Fibroblast of lung (primary cell): Measurements from ENCODE around the gene USP5.

Source experiments
- EZH2 ChIP-seq: IDR thresholded peaks from 2 replicates; pipeline ENCODE4 v1.5.1; 2012; ENCODE audit warnings: low read length, control low read depth, mild to moderate bottlenecking; ENCODE audit errors: missing control alignments
- TF ChIP-seq, protein P1 (sequence below), 2 donors: IDR thresholded peaks in 1 of 2; conservative IDR thresholded peaks in 1 of 2; 1 replicate in 1 of 2; 2 replicates in 1 of 2; pipeline ENCODE4 v1.5.1; 2011 to 2012; ENCODE audit warnings: low read length in 2 of 2, control low read depth in 1 of 2, inconsistent platforms in 1 of 2, low read depth in 1 of 2, mild to moderate bottlenecking in 1 of 2

DNA sequence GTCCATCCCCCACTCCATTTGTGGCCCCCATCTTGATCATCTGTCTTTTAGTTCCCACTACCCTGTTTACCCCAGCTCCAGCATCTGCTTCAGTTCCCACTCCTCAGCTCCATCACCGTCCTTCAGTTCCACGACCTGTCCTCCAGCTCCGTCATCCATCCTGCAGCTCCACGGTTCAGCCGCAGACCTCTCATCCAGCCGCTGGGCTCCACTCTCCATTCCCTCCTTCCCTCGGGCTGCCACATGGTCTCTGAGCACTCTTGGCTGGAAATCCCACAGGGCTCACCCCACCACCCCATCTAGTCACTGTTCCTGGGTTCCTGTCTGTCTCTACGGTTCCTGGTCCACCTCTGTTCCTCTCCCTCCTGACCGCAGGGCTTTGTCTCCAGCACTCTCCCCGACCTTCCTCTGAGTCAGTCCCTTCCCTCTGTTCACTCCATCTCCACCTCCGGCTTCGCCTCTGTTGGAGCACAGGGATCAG is 27.0 kb upstream of the USP5 start:
- TF ChIP-seq, protein P1, sequence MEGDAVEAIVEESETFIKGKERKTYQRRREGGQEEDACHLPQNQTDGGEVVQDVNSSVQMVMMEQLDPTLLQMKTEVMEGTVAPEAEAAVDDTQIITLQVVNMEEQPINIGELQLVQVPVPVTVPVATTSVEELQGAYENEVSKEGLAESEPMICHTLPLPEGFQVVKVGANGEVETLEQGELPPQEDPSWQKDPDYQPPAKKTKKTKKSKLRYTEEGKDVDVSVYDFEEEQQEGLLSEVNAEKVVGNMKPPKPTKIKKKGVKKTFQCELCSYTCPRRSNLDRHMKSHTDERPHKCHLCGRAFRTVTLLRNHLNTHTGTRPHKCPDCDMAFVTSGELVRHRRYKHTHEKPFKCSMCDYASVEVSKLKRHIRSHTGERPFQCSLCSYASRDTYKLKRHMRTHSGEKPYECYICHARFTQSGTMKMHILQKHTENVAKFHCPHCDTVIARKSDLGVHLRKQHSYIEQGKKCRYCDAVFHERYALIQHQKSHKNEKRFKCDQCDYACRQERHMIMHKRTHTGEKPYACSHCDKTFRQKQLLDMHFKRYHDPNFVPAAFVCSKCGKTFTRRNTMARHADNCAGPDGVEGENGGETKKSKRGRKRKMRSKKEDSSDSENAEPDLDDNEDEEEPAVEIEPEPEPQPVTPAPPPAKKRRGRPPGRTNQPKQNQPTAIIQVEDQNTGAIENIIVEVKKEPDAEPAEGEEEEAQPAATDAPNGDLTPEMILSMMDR (conservative IDR thresholded peaks at IDR 0.05 in 1 of 2, IDR thresholded peaks at IDR 0.05 in 1 of 2; ENCODE audit: low read depth in 1 of 2, low read length in 2 of 2): no peak
- TF ChIP-seq EZH2: no peak
